HepG2 (cell line): ENCODE data around the gene MMP7. TPM values are rescaled to one million over a fixed set of nuclear protein-coding genes. Genes with fewer than 3 reads are reported as not detected.

Source experiments
- ATAC-seq: fragments of 200-7000 bp; cut with Tn5 transposase; 3 replicates; pipeline ENCODE4 v1.9.1; 2020; ENCODE audit warnings: mild to moderate bottlenecking, moderate library complexity
- BruUV-seq: library from RNA; stranded (reverse); fragments of 400-500 nt; replicated peaks from 2 replicates; lab custom pipeline; 2021; lab: Mats Ljungman, UMichigan
- CTCF ChIA-PET: fragments of 300-600 bp; formaldehyde crosslinking; extraction: SDS; loops from one replicate; lab custom pipeline; 2021; ENCODE audit warnings: low total read pairs, inconsistent platforms, low intra/inter-chr PET ratio; lab: Yijun Ruan, JAX
- POLR2A ChIA-PET: fragments of 350-600 bp; sonication (Branson Sonifier 250); formaldehyde crosslinking; loops from one replicate; lab custom pipeline; 2020; ENCODE audit warnings: antibody characterized with exemption, inconsistent platforms; lab: Yijun Ruan, JAX
- DNase-seq: peaks from one replicate; pipeline ENCODE4 v3.0.0-alpha.2; 2015; ENCODE audit warnings: low spot score
- FAIRE-seq: peaks from 3 replicates; lab custom pipeline; 2011; peaks lifted over from hg19 to GRCh38; lab: Jason Lieb, UNC
- H2AFZ ChIP-seq: one replicate; pipeline ENCODE4 v1.6.1; 2011; ENCODE audit warnings: low read length, inconsistent platforms
- H3K27ac ChIP-seq: fragments of 300-600 bp; 3 replicates; pipeline ENCODE4 v1.8.0; 2011; ENCODE audit warnings: mixed run types, mild to moderate bottlenecking, mixed read lengths, low read length, inconsistent platforms; ENCODE audit not compliant: insufficient read depth; ENCODE audit errors: extremely low read length
- H3K27me3 ChIP-seq, 2 experiments: fragments of 200-600 bp in 1 of 2; 2 replicates in 1 of 2; 3 replicates in 1 of 2; pipeline versions ENCODE4 v1.6.0 to v1.8.0; 2011; ENCODE audit warnings: low read length in 2 of 2, mild to moderate bottlenecking in 2 of 2, moderate library complexity in 2 of 2, inconsistent platforms in 1 of 2; ENCODE audit not compliant: insufficient read depth in 2 of 2, control insufficient read depth in 1 of 2
- H3K36me3 ChIP-seq, 2 experiments: fragments of 200-600 bp in 1 of 2; replicated peaks in 1 of 2; 2 replicates in 1 of 2; 3 replicates in 1 of 2; pipeline versions ENCODE4 v1.5.1 to v1.8.0; 2011; ENCODE audit warnings: low read length in 2 of 2, inconsistent platforms in 1 of 2; ENCODE audit not compliant: insufficient read depth in 2 of 2, control insufficient read depth in 1 of 2
- H3K4me1 ChIP-seq: 2 replicates; pipeline ENCODE4 v1.5.1; 2012; ENCODE audit warnings: low read length, inconsistent platforms; ENCODE audit not compliant: insufficient read depth
- H3K4me2 ChIP-seq: 2 replicates; pipeline ENCODE4 v1.6.0; 2011; ENCODE audit warnings: low read depth, low read length, inconsistent platforms
- H3K4me3 ChIP-seq, 3 experiments: fragments of 200-600 bp in 1 of 3; sonication (generic), shearing (Covaris generic) in 1 of 3; replicated peaks in 1 of 3; 2 replicates each; pipeline ENCODE4 v1.5.1; 2011 to 2016; ENCODE audit warnings: low read length in 3 of 3, inconsistent platforms in 2 of 3, low read depth in 2 of 3, mild to moderate bottlenecking in 2 of 3, control low read depth in 1 of 3, mixed read lengths in 1 of 3; ENCODE audit not compliant: insufficient read depth in 1 of 3
- H3K79me2 ChIP-seq: one replicate; pipeline ENCODE4 v1.6.1; 2011; ENCODE audit warnings: low read length, inconsistent platforms; ENCODE audit not compliant: insufficient read depth
- H3K9ac ChIP-seq: 2 replicates; pipeline ENCODE4 v1.6.0; 2011; ENCODE audit warnings: mild to moderate bottlenecking, low read depth, low read length, inconsistent platforms; ENCODE audit not compliant: insufficient read depth
- H3K9me3 ChIP-seq: 2 replicates; pipeline ENCODE4 v1.5.1; 2012; ENCODE audit warnings: mild to moderate bottlenecking, low read length
- H4K20me1 ChIP-seq: 2 replicates; pipeline ENCODE4 v1.6.0; 2011; ENCODE audit warnings: inconsistent platforms, mild to moderate bottlenecking, low read length, moderate library complexity; ENCODE audit not compliant: insufficient read depth
- ATM ChIP-seq: fragments of 450-650 bp; IDR thresholded peaks from 2 replicates; pipeline ENCODE4 v1.7.1; 2017; ENCODE audit warnings: mild to moderate bottlenecking, borderline replicate concordance
- ELF1 ChIP-seq: sonication (generic); formaldehyde crosslinking; IDR thresholded peaks from 2 replicates; pipeline ENCODE4 v1.4.0; 2020; ENCODE audit warnings: missing genetic modification reagents
- HMG20B ChIP-seq: conservative IDR thresholded peaks from 2 replicates; pipeline ENCODE4 v1.6.1; 2016; ENCODE audit warnings: missing genetic modification reagents, missing compliant biosample characterization
- KDM2A ChIP-seq: sonication (generic); formaldehyde crosslinking; IDR thresholded peaks from 2 replicates; pipeline ENCODE4 v1.4.0; 2020; ENCODE audit warnings: low read depth, missing genetic modification reagents, borderline replicate concordance
- KLF12 ChIP-seq: sonication (generic); formaldehyde crosslinking; IDR thresholded peaks from 2 replicates; pipeline ENCODE4 v1.4.0; 2020; ENCODE audit warnings: missing genetic modification reagents, borderline replicate concordance
- PHB2 ChIP-seq: fragments of 450-650 bp; IDR thresholded peaks from 2 replicates; pipeline ENCODE4 v1.6.1; 2018; ENCODE audit not compliant: partially characterized antibody
- PHF5A ChIP-seq: IDR thresholded peaks from one replicate; pipeline ENCODE4 v1.6.1; 2018; ENCODE audit warnings: low read depth, missing genetic modification reagents; ENCODE audit not compliant: unreplicated experiment
- POGZ ChIP-seq: sonication (generic); formaldehyde crosslinking; IDR thresholded peaks from 2 replicates; pipeline ENCODE4 v1.4.0; 2020; ENCODE audit warnings: mild to moderate bottlenecking, missing genetic modification reagents
- SNAPC2 ChIP-seq: sonication (generic); formaldehyde crosslinking; IDR thresholded peaks from 2 replicates; pipeline ENCODE4 v1.8.1; 2022; ENCODE audit warnings: mild to moderate bottlenecking, missing genetic modification reagents
- SP2 ChIP-seq: sonication (generic); formaldehyde crosslinking; IDR thresholded peaks from 2 replicates; pipeline ENCODE4 v1.5.1; 2020; ENCODE audit warnings: mild to moderate bottlenecking, missing genetic modification reagents
- SRY ChIP-seq: sonication (generic); formaldehyde crosslinking; IDR thresholded peaks from 2 replicates; pipeline ENCODE4 v1.8.0; 2022; ENCODE audit warnings: mild to moderate bottlenecking, missing genetic modification reagents
- TBP ChIP-seq: sonication (generic); formaldehyde crosslinking; IDR thresholded peaks from 2 replicates; pipeline ENCODE4 v1.5.0; 2020; ENCODE audit warnings: missing genetic modification reagents
- YEATS2 ChIP-seq: sonication (generic); formaldehyde crosslinking; IDR thresholded peaks from 2 replicates; pipeline ENCODE4 v1.4.0; 2020; ENCODE audit warnings: missing genetic modification reagents, borderline replicate concordance
- ZFP82 ChIP-seq: sonication (generic); formaldehyde crosslinking; IDR thresholded peaks from 2 replicates; pipeline ENCODE4 v1.5.1; 2020; ENCODE audit warnings: mild to moderate bottlenecking, missing genetic modification reagents, borderline replicate concordance
- ZMAT3 ChIP-seq: sonication (generic); formaldehyde crosslinking; conservative IDR thresholded peaks from 2 replicates; pipeline ENCODE4 v1.7.0; 2021; ENCODE audit warnings: missing genetic modification reagents
- ZNF232 ChIP-seq: sonication (generic); formaldehyde crosslinking; IDR thresholded peaks from 2 replicates; pipeline ENCODE4 v1.4.0; 2020; ENCODE audit warnings: missing genetic modification reagents, borderline replicate concordance
- ZNF264 ChIP-seq: sonication (generic); formaldehyde crosslinking; IDR thresholded peaks from 2 replicates; pipeline ENCODE4 v1.4.0; 2020; ENCODE audit warnings: missing genetic modification reagents
- ZNF562 ChIP-seq: sonication (generic); formaldehyde crosslinking; IDR thresholded peaks from 2 replicates; pipeline ENCODE4 v1.8.0; 2022; ENCODE audit warnings: missing genetic modification reagents, borderline replicate concordance
- ZNF644 ChIP-seq: IDR thresholded peaks from 2 replicates; pipeline ENCODE4 v1.6.1; 2016; ENCODE audit warnings: low read depth
- WGBS: methylation state at CpG from one replicate; pipeline ENCODE4 v1.1.6; 2017; ENCODE audit warnings: low lambda C conversion rate; 5-methylcytosine and 5-hydroxymethylcytosine counted together
- in situ Hi-C: cut with HindIII; loops from 2 replicates; pipeline ENCODE4 v1.10.0; 2017; ENCODE audit warnings: low pct_unique_long_range_greater_than_20kb; ENCODE audit not compliant: extremely low pct_ligation_motif_present
- intact Hi-C: fragments of 100-400 bp; cut with micrococcal nuclease; formaldehyde crosslinking; loops from one replicate; pipeline ENCODE4 v1.10.0; 2022; ENCODE audit not compliant: unreplicated experiment
- polyA plus RNA-seq, 8 experiments: library from polyadenylated mRNA; depleted of rRNA in 3 of 8; stranded (reverse) in 7 of 8; unstranded in 1 of 8; fragments of >200 nt; fragmentation: Illumina TruSeq in 4 of 8; extraction: Trizol in 4 of 8; gene quantifications; 2 replicates each; pipeline versions ENCODE4 v1.2.1 to v1.2.3, GENCODE V29; 2011 to 2016; ENCODE audit warnings: low read depth in 4 of 8, missing spikeins in 1 of 8, mixed read lengths in 1 of 8; ENCODE audit not compliant: insufficient read depth in 1 of 8
- total RNA-seq, 5 experiments: library from RNA; depleted of rRNA; stranded (reverse); fragments of >200 nt; fragmentation: Illumina TruSeq; extraction: Trizol; gene quantifications; 2 replicates each; pipeline ENCODE4 v1.2.3, GENCODE V29; 2016; ENCODE audit warnings: low read depth in 1 of 5
- TF ChIP-seq, protein P1 (sequence below): sonication (generic); formaldehyde crosslinking; IDR thresholded peaks from 2 replicates; pipeline ENCODE4 v1.8.0; 2022; ENCODE audit warnings: mild to moderate bottlenecking, missing genetic modification reagents, borderline replicate concordance

Gene MMP7
- total and polyA plus RNA-seq, 2 of the 13 experiments (the other 11 are each of a cell fraction or from before 2014, with no cell fraction given) = 0.17 TPM; not detected in 1

DNA sequence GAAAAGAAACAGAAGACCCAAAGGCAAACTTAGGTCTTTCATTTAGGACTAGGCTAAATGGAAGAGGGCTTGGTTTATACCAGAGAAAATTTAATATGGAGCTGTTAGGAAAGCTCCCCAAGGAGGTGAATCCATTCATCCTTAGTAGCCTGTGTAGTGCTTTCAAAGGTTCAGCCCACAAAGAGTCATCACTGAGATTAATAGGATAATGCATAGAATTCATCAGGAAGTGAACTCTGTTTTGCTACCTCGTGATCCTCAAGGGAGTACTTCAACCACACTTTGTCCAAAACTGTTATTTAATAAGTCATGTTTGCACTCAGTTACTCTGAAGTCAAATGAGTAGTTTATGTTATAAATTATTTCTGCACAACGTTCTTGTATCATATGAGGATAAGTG, 43.3 kb upstream of the MMP7 start:
- no peak overlapping the region for H3K4me2 ChIP-seq
- ATAC-seq (no peak), FAIRE-seq (no peak), DNase-seq (no peak)
- no peaks in the 10 kb centered on the region for H4K20me1 ChIP-seq
- BruUV-seq = no TSS peak
- ChIA-PET CTCF (no interaction called here), POLR2A (no interaction called here)
- peaks cover 4% of the 10 kb centered on the region; the same call in 1 of the 2 replicates for H3K9me3 ChIP-seq
- H3K36me3 ChIP-seq = no peaks in the 10 kb centered on the region
- no peak overlapping the region for H3K27ac ChIP-seq
- no peak overlapping the region for H3K4me3 ChIP-seq
- no peaks in the 10 kb centered on the region for H3K4me1 ChIP-seq
- TF ChIP-seq SP2 (CRISPR knock-in tag) = no peak
- no peak for TF ChIP-seq SNAPC2 (CRISPR knock-in tag)
- TF ChIP-seq ELF1 (CRISPR knock-in tag) = no peak
- no peak for TF ChIP-seq ZNF232
- H3K9ac ChIP-seq = no peak overlapping the region
- no peaks in the 10 kb centered on the region for H3K79me2 ChIP-seq
- H2AFZ ChIP-seq = no peak overlapping the region
- intact Hi-C loops = no loop called here
- H3K27me3 ChIP-seq = no peaks in the 10 kb centered on the region
- WGBS = 5% methylated on average over 2 of the region's 2 CpGs
- in situ Hi-C loops = no loop called here

DNA sequence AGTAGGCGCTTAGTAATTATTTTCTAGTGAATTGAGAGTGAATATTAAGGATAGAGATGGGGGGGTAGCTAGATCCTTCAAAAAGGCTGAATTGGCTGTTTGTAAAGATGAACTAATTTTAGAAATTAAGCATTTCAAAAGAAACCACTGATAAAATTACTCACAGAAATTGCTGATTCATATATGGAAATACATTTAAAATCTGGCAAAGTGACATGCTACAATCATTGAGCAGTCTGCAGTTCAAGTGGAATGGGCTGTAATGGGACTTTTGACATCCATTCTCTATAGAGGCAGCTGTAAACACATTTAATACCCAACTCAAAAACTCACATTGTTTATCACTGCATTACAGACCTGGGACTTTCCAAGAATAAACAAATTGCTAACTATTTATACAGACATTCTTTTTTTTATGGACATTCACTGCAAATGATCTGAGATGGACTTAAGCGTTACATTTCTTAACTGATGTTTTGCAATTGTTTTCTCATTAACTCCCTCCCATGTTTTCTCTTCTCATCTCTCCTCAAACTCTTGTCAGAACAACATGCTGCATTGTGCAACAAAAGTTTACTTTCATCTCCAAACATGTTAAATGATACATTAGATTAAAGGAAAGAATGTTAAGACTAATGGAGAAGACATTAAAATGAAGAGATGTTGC, 42.1 kb upstream of the MMP7 start:
- ChIA-PET POLR2A (no interaction called here), CTCF (no interaction called here)
- 23% methylated on average over 2 of the region's 2 CpGs for WGBS
- Histone ChIP-seq H3K79me2 (no peaks in the 10 kb centered on the region), H4K20me1 (no peaks in the 10 kb centered on the region), H3K36me3 (no peaks in the 10 kb centered on the region), H3K4me1 (no peaks in the 10 kb centered on the region), H3K4me3 (no peak overlapping the region), H3K27ac (no peak overlapping the region), H3K27me3 (no peaks in the 10 kb centered on the region), H2AFZ (no peak overlapping the region), H3K4me2 (no peak overlapping the region), H3K9me3 (peaks cover 10% of the 10 kb centered on the region; the same call in 1 of the 2 replicates), H3K9ac (no peak overlapping the region)
- in situ Hi-C loops = no loop called here
- FAIRE-seq (no peak), DNase-seq (no peak), ATAC-seq (no peak)
- no TSS peak for BruUV-seq
- intact Hi-C loops = no loop called here
- TF ChIP-seq ZNF644 (no peak), ZMAT3 (CRISPR knock-in tag) (no peak), YEATS2 (CRISPR knock-in tag) (no peak), ZNF264 (CRISPR knock-in tag) (no peak), POGZ (no peak), ATM (no peak), KDM2A (CRISPR knock-in tag) (no peak), KLF12 (no peak), SRY (CRISPR knock-in tag) (no peak), ZNF562 (no peak), PHB2 (no peak), PHF5A (CRISPR knock-in tag) (no peak), HMG20B (CRISPR knock-in tag) (no peak), ZFP82 (no peak), TBP (CRISPR knock-in tag) (no peak)
- TF ChIP-seq, protein P1, sequence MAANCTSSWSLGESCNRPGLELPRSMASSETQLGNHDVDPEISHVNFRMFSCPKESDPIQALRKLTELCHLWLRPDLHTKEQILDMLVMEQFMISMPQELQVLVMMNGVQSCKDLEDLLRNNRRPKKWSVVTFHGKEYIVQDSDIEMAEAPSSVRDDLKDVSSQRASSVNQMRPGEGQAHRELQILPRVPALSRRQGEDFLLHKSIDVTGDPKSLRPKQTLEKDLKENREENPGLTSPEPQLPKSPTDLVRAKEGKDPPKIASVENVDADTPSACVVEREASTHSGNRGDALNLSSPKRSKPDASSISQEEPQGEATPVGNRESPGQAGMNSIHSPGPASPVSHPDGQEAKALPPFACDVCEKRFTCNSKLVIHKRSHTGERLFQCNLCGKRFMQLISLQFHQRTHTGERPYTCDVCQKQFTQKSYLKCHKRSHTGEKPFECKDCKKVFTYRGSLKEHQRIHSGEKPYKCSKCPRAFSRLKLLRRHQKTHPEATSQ (CRISPR knock-in tag) = no peak
